Measurements from ENCODE around the gene DPEP3. TPM values are rescaled to one million over a fixed set of nuclear protein-coding genes. Genes with fewer than 3 reads are reported as not detected.

Gene DPEP3
- total and polyA plus RNA-seq, 2 experiments from 2014 or later = not detected

DNA sequence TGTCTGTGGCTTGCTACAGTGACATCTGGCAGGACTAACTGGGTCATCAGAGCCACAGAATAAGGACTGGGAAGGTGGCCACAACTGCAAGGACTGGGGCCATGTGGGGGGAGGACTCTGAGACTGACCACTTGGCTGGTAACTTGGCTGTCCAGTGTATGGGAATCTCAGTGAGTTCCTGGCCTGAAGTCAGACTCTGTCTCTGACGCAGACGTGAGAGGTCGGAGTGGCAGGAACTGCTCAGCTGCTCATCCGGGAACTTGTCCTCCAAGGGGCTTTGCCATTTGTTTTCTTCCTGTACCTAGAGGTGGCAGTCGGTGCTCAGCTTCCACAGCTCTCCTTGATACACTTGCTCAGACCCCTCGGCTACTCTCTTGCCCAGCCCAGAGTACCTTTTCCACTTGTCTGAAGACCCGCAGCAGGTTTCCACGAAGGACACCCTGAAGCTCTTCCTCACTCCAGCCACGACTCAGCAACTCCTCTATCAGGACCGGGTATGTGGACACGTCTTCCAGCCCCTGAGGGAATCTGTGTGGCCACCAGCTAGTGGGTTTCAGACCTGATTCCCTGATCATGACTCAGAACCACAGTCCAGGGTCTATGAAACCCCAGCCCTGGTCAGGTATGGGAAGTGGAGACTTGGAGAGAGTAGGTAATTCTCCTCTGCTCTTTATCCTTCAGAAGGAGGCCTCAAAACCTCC, 7.3 kb upstream of the DPEP3 start:
- no peak overlapping the region for H3K27ac ChIP-seq
- DNase-seq = no peak

DNA sequence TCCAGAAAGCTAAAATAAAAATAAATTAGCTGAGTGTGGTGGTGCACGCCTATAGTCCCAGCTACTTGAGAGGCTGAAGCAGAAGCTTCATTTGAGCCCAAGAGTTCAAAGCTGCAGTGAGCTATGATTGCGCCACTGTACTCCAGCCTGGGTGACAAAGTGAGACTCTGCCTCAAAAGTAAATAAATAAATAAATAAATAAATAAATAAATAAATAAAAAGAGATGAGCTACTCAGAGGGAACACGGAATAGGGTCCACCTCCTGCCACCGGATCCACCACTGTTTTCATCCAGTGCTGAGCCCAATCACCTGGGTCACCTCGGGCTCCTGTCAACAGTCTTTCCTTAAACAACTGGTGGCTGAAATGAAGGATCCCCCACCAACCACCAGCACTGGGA, 6.7 kb upstream of the DPEP3 start:
- WGBS, 2 experiments (ENCODE audit: low coverage in 1 of 2, low lambda C conversion rate in 2 of 2, missing lambda C conversion rate in 2 of 2) = 89 to 90% methylated on average over 5 of the region's 5 CpGs
- no peaks in the 10 kb centered on the region for H3F3A ChIP-seq (ENCODE audit: insufficient read depth)
- H3K9me2 ChIP-seq (ENCODE audit: insufficient read depth) = no peaks in the 10 kb centered on the region
- H4K20me1 ChIP-seq (ENCODE audit: insufficient read depth) = no peaks in the 10 kb centered on the region
- H3K4me3 ChIP-seq = no peak overlapping the region
- TF ChIP-seq EZH2 (IDR thresholded peaks at IDR 0.05; ENCODE audit: insufficient read depth, poor library complexity, severe bottlenecking) = no peak
- no peak for TF ChIP-seq EZH2phosphoT487 (IDR thresholded peaks at IDR 0.05; ENCODE audit: insufficient read depth, low read depth)
- no peak overlapping the region for H3K27ac ChIP-seq
- H2AFZ ChIP-seq = no peak overlapping the region
- DNase-seq = no peak
- no peaks in the 10 kb centered on the region for H3K36me3 ChIP-seq (ENCODE audit: low read depth)
- H3K4me1 ChIP-seq (ENCODE audit: insufficient read depth) = no peaks in the 10 kb centered on the region
- H3K27me3 ChIP-seq (replicated peaks; ENCODE audit: insufficient read depth) = no peaks in the 10 kb centered on the region
- no peak overlapping the region for H3K4me2 ChIP-seq (ENCODE audit: unreplicated experiment)
- no peaks in the 10 kb centered on the region for H3K9me3 ChIP-seq (ENCODE audit: low read depth)
- no peaks in the 10 kb centered on the region for H3K79me2 ChIP-seq (ENCODE audit: insufficient read depth)
- in situ Hi-C loops (cut with MboI) = no loop called here
- no peak overlapping the region for H3K9ac ChIP-seq

More for the DNA sequence above, 7.3 kb upstream of the DPEP3 start:
- H3K4me1 ChIP-seq (ENCODE audit: insufficient read depth) = no peaks in the 10 kb centered on the region
- no peaks in the 10 kb centered on the region for H3K9me3 ChIP-seq (ENCODE audit: low read depth)
- no peak overlapping the region for H3K4me3 ChIP-seq
- TF ChIP-seq EZH2phosphoT487 (IDR thresholded peaks at IDR 0.05; ENCODE audit: insufficient read depth, low read depth) (no peak), EZH2 (IDR thresholded peaks at IDR 0.05; ENCODE audit: insufficient read depth, poor library complexity, severe bottlenecking) (no peak)
- H2AFZ ChIP-seq = no peak overlapping the region
- H3K79me2 ChIP-seq (ENCODE audit: insufficient read depth) = no peaks in the 10 kb centered on the region
- 75 to 83% methylated on average over 11 of the region's 11 CpGs for WGBS, 2 experiments (ENCODE audit: low coverage in 1 of 2, low lambda C conversion rate in 2 of 2, missing lambda C conversion rate in 2 of 2)
- H3K27me3 ChIP-seq (replicated peaks; ENCODE audit: insufficient read depth) = no peaks in the 10 kb centered on the region
- in situ Hi-C loops (cut with MboI) = no loop called here
- H3K9me2 ChIP-seq (ENCODE audit: insufficient read depth) = no peaks in the 10 kb centered on the region
- H3F3A ChIP-seq (ENCODE audit: insufficient read depth) = no peaks in the 10 kb centered on the region
- H3K4me2 ChIP-seq (ENCODE audit: unreplicated experiment) = no peak overlapping the region
- H3K9ac ChIP-seq = no peak overlapping the region
- H3K36me3 ChIP-seq (ENCODE audit: low read depth) = no peaks in the 10 kb centered on the region
- H4K20me1 ChIP-seq (ENCODE audit: insufficient read depth) = no peaks in the 10 kb centered on the region

DNA sequence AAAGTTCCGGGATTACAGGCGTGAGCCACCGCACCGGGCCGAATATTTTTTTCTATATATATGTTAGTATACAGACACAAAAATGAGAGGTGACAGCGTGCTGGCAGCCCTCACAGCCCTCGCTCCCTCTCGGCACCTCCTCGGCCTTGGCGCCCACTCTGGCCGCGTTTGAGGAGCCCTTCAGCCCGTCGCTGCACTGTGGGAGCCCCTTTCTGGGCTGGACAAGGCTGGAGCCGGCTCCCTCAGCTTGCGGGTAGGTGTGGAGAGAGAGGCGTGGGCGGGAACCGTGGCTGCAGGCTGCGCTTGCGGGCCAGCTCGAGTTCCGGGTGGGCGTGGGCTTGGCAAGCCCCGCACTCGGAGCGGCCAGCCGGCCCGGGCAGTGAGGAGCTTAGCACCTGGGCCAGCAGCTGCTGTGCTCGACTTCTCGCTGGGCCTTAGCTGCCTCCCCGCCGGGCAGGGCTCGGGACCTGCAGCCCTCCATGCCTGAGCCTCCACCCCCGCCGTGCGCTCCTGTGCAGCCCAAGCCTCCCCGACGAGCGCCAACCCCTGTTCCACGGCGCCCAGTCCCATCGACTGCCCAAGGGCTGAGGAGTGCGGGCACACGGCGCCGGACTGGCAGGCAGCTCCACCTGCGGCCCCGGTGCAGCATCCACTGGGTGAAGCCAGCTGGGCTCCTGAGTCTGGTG, 1.9 kb upstream of the DPEP3 start:
- Histone ChIP-seq H3F3A (ENCODE audit: insufficient read depth) (no peaks in the 10 kb centered on the region), H3K9me2 (ENCODE audit: insufficient read depth) (no peaks in the 10 kb centered on the region), H3K79me2 (ENCODE audit: insufficient read depth) (no peaks in the 10 kb centered on the region), H2AFZ (no peak overlapping the region), H3K27ac (no peak overlapping the region), H3K4me3 (no peak overlapping the region), H3K36me3 (ENCODE audit: low read depth) (no peaks in the 10 kb centered on the region), H3K4me2 (ENCODE audit: unreplicated experiment) (no peak overlapping the region), H4K20me1 (ENCODE audit: insufficient read depth) (no peaks in the 10 kb centered on the region), H3K9ac (no peak overlapping the region), H3K27me3 (replicated peaks; ENCODE audit: insufficient read depth) (no peaks in the 10 kb centered on the region), H3K9me3 (ENCODE audit: low read depth) (no peaks in the 10 kb centered on the region), H3K4me1 (ENCODE audit: insufficient read depth) (no peaks in the 10 kb centered on the region)
- DNase-seq = no peak
- in situ Hi-C loops (cut with MboI) = no loop called here
- TF ChIP-seq EZH2phosphoT487 (IDR thresholded peaks at IDR 0.05; ENCODE audit: insufficient read depth, low read depth) (no peak), EZH2 (IDR thresholded peaks at IDR 0.05; ENCODE audit: insufficient read depth, poor library complexity, severe bottlenecking) (no peak)
- WGBS, 2 experiments (ENCODE audit: low coverage in 1 of 2, low lambda C conversion rate in 2 of 2, missing lambda C conversion rate in 2 of 2) = 91 to 94% methylated on average over 32 to 49 of the region's 49 CpGs

DNA sequence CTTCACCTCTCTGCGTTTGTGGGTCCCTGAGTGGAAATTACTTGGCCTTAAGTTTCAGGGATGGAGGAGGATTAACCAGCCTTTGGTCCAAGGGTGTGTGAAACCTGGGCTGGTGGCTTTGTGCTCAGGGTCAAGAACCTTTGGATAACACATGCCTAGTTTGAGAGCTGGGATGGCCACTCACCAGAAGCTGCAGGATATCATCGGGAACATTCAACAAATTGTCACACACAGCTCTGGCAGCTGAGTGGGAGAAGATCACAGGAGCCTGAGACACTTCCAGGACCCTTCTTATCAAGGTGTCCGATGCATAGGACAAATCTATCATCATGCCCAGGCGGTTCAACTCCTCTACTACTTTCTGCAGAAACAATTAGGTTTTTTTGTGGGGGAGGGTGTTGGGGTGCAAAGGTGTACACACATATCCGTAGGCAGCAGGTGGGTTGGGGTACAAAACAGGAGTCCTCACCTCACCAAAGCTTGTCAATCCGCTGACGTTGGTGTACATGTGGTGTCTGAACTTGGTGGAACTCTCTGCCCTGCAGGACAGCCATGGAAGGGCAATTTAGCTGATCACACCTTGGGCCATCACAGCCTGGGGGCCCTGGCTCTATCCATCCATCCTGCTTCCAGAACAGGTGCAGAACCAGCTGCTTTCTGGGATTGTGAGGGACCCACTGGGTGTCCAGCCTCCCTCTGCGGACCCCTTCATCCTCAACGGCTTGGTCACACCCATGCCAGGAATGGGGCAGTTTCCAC, 2.7 kb downstream of the DPEP3 start:
- WGBS, 2 experiments (ENCODE audit: low coverage in 1 of 2, low lambda C conversion rate in 2 of 2, missing lambda C conversion rate in 2 of 2) = 78% methylated on average over 9 of the region's 9 CpGs

More for the DNA sequence above, 2.7 kb downstream of the DPEP3 start:
- Histone ChIP-seq H3K9me3 (ENCODE audit: low read depth) (no peaks in the 10 kb centered on the region), H4K20me1 (ENCODE audit: insufficient read depth) (no peaks in the 10 kb centered on the region), H3K9ac (no peak overlapping the region), H2AFZ (no peak overlapping the region), H3K79me2 (ENCODE audit: insufficient read depth) (no peaks in the 10 kb centered on the region), H3F3A (ENCODE audit: insufficient read depth) (no peaks in the 10 kb centered on the region), H3K9me2 (ENCODE audit: insufficient read depth) (no peaks in the 10 kb centered on the region), H3K4me1 (ENCODE audit: insufficient read depth) (no peaks in the 10 kb centered on the region), H3K36me3 (ENCODE audit: low read depth) (no peaks in the 10 kb centered on the region), H3K4me3 (no peak overlapping the region), H3K4me2 (ENCODE audit: unreplicated experiment) (no peak overlapping the region), H3K27me3 (replicated peaks; ENCODE audit: insufficient read depth) (no peaks in the 10 kb centered on the region), H3K27ac (no peak overlapping the region)
- no peak for DNase-seq
- in situ Hi-C loops (cut with MboI) = no loop called here
- TF ChIP-seq EZH2phosphoT487 (IDR thresholded peaks at IDR 0.05; ENCODE audit: insufficient read depth, low read depth) = no peak

All from GM23248 (cell line).